Loucy (cell line): ENCODE data around the gene NCF2.

ENCODE experiments used
- H2AFZ ChIP-seq: fragments of 200-600 bp; sonication (generic); 2 replicates; pipeline ENCODE4 v1.6.0; 2016; ENCODE audit warnings: antibody characterized with exemption, mild to moderate bottlenecking, low read length, moderate library complexity
- H3F3A ChIP-seq: fragments of 200-600 bp; 2 replicates; pipeline ENCODE4 v1.6.0; 2016; ENCODE audit warnings: antibody characterized with exemption, low read depth, mild to moderate bottlenecking
- H3K27me3 ChIP-seq: fragments of 200-600 bp; sonication (generic); 2 replicates; pipeline ENCODE4 v1.6.1; 2014; ENCODE audit warnings: low read length, mild to moderate bottlenecking; ENCODE audit not compliant: insufficient read depth, poor library complexity, severe bottlenecking
- H3K36me3 ChIP-seq: fragments of 200-600 bp; sonication (generic); 2 replicates; pipeline ENCODE4 v1.6.1; 2016; ENCODE audit warnings: low read length; ENCODE audit not compliant: insufficient read depth
- H3K4me1 ChIP-seq: fragments of 200-600 bp; sonication (generic); 2 replicates; pipeline ENCODE4 v1.5.1; 2014; ENCODE audit warnings: low read length, mild to moderate bottlenecking; ENCODE audit not compliant: insufficient read depth, poor library complexity, severe bottlenecking
- H3K4me2 ChIP-seq: fragments of 200-600 bp; sonication (generic); 2 replicates; pipeline ENCODE4 v1.6.0; 2014; ENCODE audit warnings: antibody characterized with exemption, low read length, low read depth, mild to moderate bottlenecking; ENCODE audit not compliant: poor library complexity, severe bottlenecking
- H3K4me3 ChIP-seq: fragments of 200-600 bp; sonication (generic); 2 replicates; pipeline ENCODE4 v1.5.1; 2014; ENCODE audit warnings: low read length, mild to moderate bottlenecking, mixed read lengths; ENCODE audit not compliant: poor library complexity, severe bottlenecking
- H3K79me2 ChIP-seq: fragments of 200-600 bp; sonication (generic); 2 replicates; pipeline ENCODE4 v1.6.1; 2014; ENCODE audit warnings: low read length; ENCODE audit not compliant: insufficient read depth
- H3K9ac ChIP-seq: fragments of 200-600 bp; sonication (generic); 2 replicates; pipeline ENCODE4 v1.6.0; 2014; ENCODE audit warnings: mild to moderate bottlenecking, low read depth, low read length, moderate library complexity; ENCODE audit not compliant: poor library complexity, severe bottlenecking
- H3K9me2 ChIP-seq: fragments of 200-600 bp; sonication (generic); replicated peaks from 2 replicates; pipeline ENCODE4 v1.6.1; 2016; ENCODE audit warnings: low read depth, low read length, mixed read lengths
- H3K9me3 ChIP-seq: fragments of 200-600 bp; sonication (generic); 2 replicates; pipeline ENCODE4 v1.6.1; 2014; ENCODE audit warnings: mild to moderate bottlenecking, antibody characterized with exemption, low read length, low read depth; ENCODE audit not compliant: insufficient read depth
- H4K20me1 ChIP-seq: fragments of 200-600 bp; sonication (generic); 2 replicates; pipeline ENCODE4 v1.6.0; 2014; ENCODE audit warnings: antibody characterized with exemption, low read length, mild to moderate bottlenecking; ENCODE audit not compliant: insufficient read depth, poor library complexity, severe bottlenecking
- EZH2phosphoT487 ChIP-seq: fragments of 200-600 bp; IDR thresholded peaks from 2 replicates; pipeline ENCODE4 v1.6.1; 2018; ENCODE audit warnings: antibody characterized with exemption, mild to moderate bottlenecking, moderate library complexity, borderline replicate concordance
- TF ChIP-seq, protein P1 (sequence below): fragments of 200-600 bp; sonication (generic); conservative IDR thresholded peaks from 2 replicates; pipeline ENCODE4 v1.5.1; 2014; ENCODE audit warnings: mild to moderate bottlenecking, antibody characterized with exemption, low read length

The NCF2 gene

DNA sequence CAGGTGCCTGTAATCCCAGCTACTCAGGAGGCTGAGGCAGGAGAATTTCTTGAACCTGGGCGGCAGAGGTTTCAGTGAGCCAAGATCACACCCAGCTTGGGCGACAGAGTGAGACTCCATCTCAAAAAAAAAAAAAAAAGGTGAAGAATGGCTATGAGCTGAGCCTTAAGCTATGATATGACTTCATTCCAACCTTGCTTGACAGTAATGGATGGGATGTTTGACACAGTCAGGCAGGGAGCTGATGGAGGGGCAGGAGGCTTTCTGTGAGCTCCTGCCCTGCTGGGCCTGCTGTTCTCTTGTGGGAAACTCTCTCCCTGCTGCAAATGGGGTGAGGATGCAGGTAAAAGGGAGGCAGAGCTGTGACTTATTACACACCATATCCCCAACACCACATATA lies 27.6 kb downstream of the NCF2 start:
- no peaks in the 10 kb centered on the region for H3K9me2 ChIP-seq
- H3K27me3 ChIP-seq, result no peaks in the 10 kb centered on the region
- no peak overlapping the region for H3K4me3 ChIP-seq
- H3K4me1 ChIP-seq, result peaks cover 8% of the 10 kb centered on the region
- TF ChIP-seq, protein P1, sequence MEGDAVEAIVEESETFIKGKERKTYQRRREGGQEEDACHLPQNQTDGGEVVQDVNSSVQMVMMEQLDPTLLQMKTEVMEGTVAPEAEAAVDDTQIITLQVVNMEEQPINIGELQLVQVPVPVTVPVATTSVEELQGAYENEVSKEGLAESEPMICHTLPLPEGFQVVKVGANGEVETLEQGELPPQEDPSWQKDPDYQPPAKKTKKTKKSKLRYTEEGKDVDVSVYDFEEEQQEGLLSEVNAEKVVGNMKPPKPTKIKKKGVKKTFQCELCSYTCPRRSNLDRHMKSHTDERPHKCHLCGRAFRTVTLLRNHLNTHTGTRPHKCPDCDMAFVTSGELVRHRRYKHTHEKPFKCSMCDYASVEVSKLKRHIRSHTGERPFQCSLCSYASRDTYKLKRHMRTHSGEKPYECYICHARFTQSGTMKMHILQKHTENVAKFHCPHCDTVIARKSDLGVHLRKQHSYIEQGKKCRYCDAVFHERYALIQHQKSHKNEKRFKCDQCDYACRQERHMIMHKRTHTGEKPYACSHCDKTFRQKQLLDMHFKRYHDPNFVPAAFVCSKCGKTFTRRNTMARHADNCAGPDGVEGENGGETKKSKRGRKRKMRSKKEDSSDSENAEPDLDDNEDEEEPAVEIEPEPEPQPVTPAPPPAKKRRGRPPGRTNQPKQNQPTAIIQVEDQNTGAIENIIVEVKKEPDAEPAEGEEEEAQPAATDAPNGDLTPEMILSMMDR, result no peak
- no peak for TF ChIP-seq EZH2phosphoT487
- no peaks in the 10 kb centered on the region for H3K36me3 ChIP-seq
- no peak overlapping the region for H3K9ac ChIP-seq
- H3K79me2 ChIP-seq, result no peaks in the 10 kb centered on the region
- H2AFZ ChIP-seq, result no peak overlapping the region
- H3K9me3 ChIP-seq, result no peaks in the 10 kb centered on the region
- H3K4me2 ChIP-seq, result no peak overlapping the region
- no peaks in the 10 kb centered on the region for H3F3A ChIP-seq
- no peaks in the 10 kb centered on the region for H4K20me1 ChIP-seq

DNA sequence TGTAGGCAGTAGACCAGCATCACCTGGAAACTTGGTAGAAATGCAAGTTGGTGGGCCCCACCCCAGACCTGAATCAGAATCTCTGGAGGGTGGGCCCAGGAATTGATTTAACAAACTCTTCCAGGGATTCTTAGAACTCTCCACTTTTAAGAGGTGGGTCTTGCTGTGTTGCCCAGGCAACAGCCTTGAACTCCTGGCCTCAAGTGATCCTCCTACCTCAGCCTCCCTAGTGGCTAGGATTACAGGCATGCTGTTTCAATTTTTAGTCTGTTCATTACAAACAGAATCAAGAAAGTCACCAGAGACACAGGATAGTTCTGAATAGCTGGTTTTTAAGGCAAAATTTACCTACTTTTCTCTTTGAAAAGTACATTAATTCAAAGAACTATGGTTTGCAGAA lies 31.2 kb downstream of the NCF2 start:
- H3K36me3 ChIP-seq, result peaks cover 12% of the 10 kb centered on the region; the same call in 1 of the 2 replicates
- TF ChIP-seq, protein P1, result no peak
- no peak for TF ChIP-seq EZH2phosphoT487
- H4K20me1 ChIP-seq, result no peaks in the 10 kb centered on the region

GRCh38 chr1:183554577-183554976 lies 35.7 kb downstream of the NCF2 start:
- Histone ChIP-seq H3K4me3 (no peak overlapping the region), H3K36me3 (peaks cover 57% of the 10 kb centered on the region), H2AFZ (no peak overlapping the region), H3K9me2 (no peaks in the 10 kb centered on the region), H3K9me3 (no peaks in the 10 kb centered on the region), H3K9ac (no peak overlapping the region), H3F3A (no peaks in the 10 kb centered on the region), H3K4me1 (no peaks in the 10 kb centered on the region), H3K79me2 (no peaks in the 10 kb centered on the region), H3K4me2 (no peak overlapping the region), H3K27me3 (no peaks in the 10 kb centered on the region), H4K20me1 (no peaks in the 10 kb centered on the region)
- TF ChIP-seq EZH2phosphoT487, result no peak
- TF ChIP-seq, protein P1, result no peak

More for the DNA sequence above, 31.2 kb downstream of the NCF2 start:
- H3K4me2 ChIP-seq, result no peak overlapping the region
- H3K27me3 ChIP-seq, result no peaks in the 10 kb centered on the region
- H3K79me2 ChIP-seq, result no peaks in the 10 kb centered on the region
- H3K9me3 ChIP-seq, result no peaks in the 10 kb centered on the region
- H3K9me2 ChIP-seq, result no peaks in the 10 kb centered on the region
- H3K4me3 ChIP-seq, result no peak overlapping the region
- H3F3A ChIP-seq, result no peaks in the 10 kb centered on the region
- H3K9ac ChIP-seq, result no peak overlapping the region
- H3K4me1 ChIP-seq, result no peaks in the 10 kb centered on the region
- no peak overlapping the region for H2AFZ ChIP-seq
